Activated T-cell treated with anti-CD3 and anti-CD28 coated beads, Interleukin-2, amount 50 U/mL, for 4 hours (primary cell): ENCODE measurements around the gene PEAK1. TPM values are rescaled to one million over a fixed set of nuclear protein-coding genes. Genes with fewer than 3 reads are reported as not detected.
"Not testable (repeated sequence)": the region's sequence is repeated elsewhere in the genome, so short reads cannot be mapped to it uniquely, and the experiment has no call there.

Source experiments
- ATAC-seq, 2 donors: fragments of 200-7000 bp; cut with Tn5 transposase; one replicate each; pipeline ENCODE4 v1.10.0; 2021
- DNase-seq: peaks from one replicate; pipeline ENCODE4 v3.0.0-alpha.2; 2020
- H3K27me3 Mint-ChIP-seq: one replicate; pipeline ENCODE4 v1.8.0; 2021; ENCODE audit warnings: low read depth, mixed read lengths
- H3K36me3 Mint-ChIP-seq: one replicate; pipeline ENCODE4 v1.8.0; 2022; ENCODE audit warnings: mixed read lengths; ENCODE audit not compliant: insufficient read depth
- H3K4me1 Mint-ChIP-seq: one replicate; pipeline ENCODE4 v1.8.0; 2021; ENCODE audit warnings: low read depth, mixed read lengths
- H3K4me3 Mint-ChIP-seq: one replicate; pipeline ENCODE4 v1.8.0; 2021; ENCODE audit warnings: mild to moderate bottlenecking, moderate library complexity, mixed read lengths
- H3K9me3 Mint-ChIP-seq: one replicate; pipeline ENCODE4 v1.8.0; 2021; ENCODE audit warnings: mixed read lengths
- total RNA-seq, 3 donors: library from RNA; stranded (reverse); gene quantifications; one replicate each; pipeline ENCODE4 v1.2.1, GENCODE V29; 2021

Gene PEAK1
- total RNA-seq, 3 donors from 2014 or later = 15.5 to 23.1 (median 21.2) TPM

- H3K4me1 Mint-ChIP-seq = no peaks in the 10 kb centered on the region
- peaks cover 3% of the 10 kb centered on the region for H3K9me3 Mint-ChIP-seq
- no peak for DNase-seq
- H3K4me3 Mint-ChIP-seq = no peak overlapping the region
- H3K27me3 Mint-ChIP-seq = no peaks in the 10 kb centered on the region
- peaks cover 2% of the 10 kb centered on the region for H3K36me3 Mint-ChIP-seq
- ATAC-seq = no peak
Observed at GRCh38 chr15:77209221-77209620, 210.7 kb downstream of the PEAK1 start.

DNA sequence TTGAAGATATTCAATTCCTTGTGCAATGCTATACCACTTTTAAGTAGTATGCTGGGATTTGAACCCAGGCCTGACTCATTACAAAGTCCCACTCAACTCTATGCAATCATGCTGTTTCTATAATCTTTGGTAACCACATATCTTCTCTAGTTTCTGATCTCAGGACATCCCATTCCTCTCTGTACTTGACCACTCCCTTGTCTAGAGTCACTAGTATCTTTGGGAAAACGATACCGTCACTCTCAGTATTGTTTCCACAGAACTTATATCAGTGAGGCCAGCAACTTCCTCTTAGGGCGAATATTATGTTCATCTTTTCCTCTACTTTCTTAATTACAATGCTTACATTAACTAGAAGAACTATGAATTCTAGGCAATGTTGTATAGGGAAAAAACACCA lies 211.7 kb downstream of the PEAK1 start:
- H3K4me3 Mint-ChIP-seq = no peak overlapping the region
- H3K4me1 Mint-ChIP-seq = no peaks in the 10 kb centered on the region
- H3K9me3 Mint-ChIP-seq = peaks cover 3% of the 10 kb centered on the region
- H3K36me3 Mint-ChIP-seq = peaks cover 2% of the 10 kb centered on the region
- ATAC-seq = no peak
- no peak for DNase-seq
- no peaks in the 10 kb centered on the region for H3K27me3 Mint-ChIP-seq

GRCh38 chr15:77201665-77202064 lies 218.2 kb downstream of the PEAK1 start:
- H3K9me3 Mint-ChIP-seq = peaks cover 17% of the 10 kb centered on the region
- no peaks in the 10 kb centered on the region for H3K27me3 Mint-ChIP-seq
- ATAC-seq (no peak), DNase-seq (no peak)
- peaks cover 17% of the 10 kb centered on the region for H3K36me3 Mint-ChIP-seq
- no peaks in the 10 kb centered on the region for H3K4me1 Mint-ChIP-seq
- no peak overlapping the region for H3K4me3 Mint-ChIP-seq

DNA sequence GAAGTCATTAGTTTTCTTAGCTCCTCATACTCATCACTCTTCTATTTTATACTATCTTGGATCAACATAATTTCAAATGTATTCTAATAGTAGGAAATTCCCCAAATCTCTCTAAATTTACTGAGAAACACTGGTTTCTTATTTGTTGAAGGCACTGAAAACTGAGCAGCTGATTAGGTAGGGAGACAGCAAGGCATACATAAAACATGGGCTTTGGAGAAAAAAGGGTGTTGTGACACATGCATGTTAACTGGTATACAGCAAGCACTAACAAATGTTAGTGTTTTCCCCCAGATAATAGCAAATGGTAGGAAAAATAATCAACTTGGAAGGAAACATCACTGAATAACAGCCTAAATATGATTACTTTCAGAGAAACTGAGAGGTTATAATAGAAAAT lies 223.5 kb downstream of the PEAK1 start:
- Mint-ChIP-seq H3K9me3 (peaks cover 17% of the 10 kb centered on the region), H3K4me1 (no peaks in the 10 kb centered on the region), H3K36me3 (peaks cover 20% of the 10 kb centered on the region), H3K4me3 (no peak overlapping the region), H3K27me3 (no peaks in the 10 kb centered on the region)
- no peak for DNase-seq
- no peak for ATAC-seq

DNA sequence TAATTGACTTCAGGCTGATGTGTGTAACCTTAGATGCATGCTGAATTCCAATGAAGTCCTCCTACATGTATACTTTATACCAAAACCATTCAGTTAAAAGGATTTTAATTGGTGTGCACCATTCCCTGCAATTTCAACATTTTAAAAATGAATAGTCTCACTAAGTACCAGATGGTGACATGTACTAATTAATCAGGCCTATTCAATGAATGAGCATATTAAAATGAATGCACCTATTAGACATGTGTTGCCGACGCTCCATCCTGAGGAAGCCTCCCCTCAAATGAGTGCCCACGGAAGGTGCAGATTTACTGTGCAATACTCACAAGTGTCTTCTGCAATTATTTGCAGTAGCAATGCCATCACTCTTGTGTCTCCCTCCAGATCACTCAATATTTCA lies 224.3 kb downstream of the PEAK1 start:
- peaks cover 20% of the 10 kb centered on the region for H3K36me3 Mint-ChIP-seq
- H3K9me3 Mint-ChIP-seq = peaks cover 17% of the 10 kb centered on the region
- no peak for DNase-seq
- no peaks in the 10 kb centered on the region for H3K4me1 Mint-ChIP-seq
- no peak for ATAC-seq
- no peaks in the 10 kb centered on the region for H3K27me3 Mint-ChIP-seq
- H3K4me3 Mint-ChIP-seq = no peak overlapping the region

- H3K27me3 Mint-ChIP-seq = no peaks in the 10 kb centered on the region
- peaks cover 22% of the 10 kb centered on the region for H3K4me1 Mint-ChIP-seq
- H3K36me3 Mint-ChIP-seq = peaks cover 2% of the 10 kb centered on the region
- ATAC-seq = no peak
- no peak for DNase-seq
- no peak overlapping the region for H3K4me3 Mint-ChIP-seq
- H3K9me3 Mint-ChIP-seq = no peaks in the 10 kb centered on the region
Observed at GRCh38 chr15:77192451-77192850, 227.5 kb downstream of the PEAK1 start.

GRCh38 chr15:77191230-77191834 lies 228.6 kb downstream of the PEAK1 start:
- peaks cover 33% of the 10 kb centered on the region for H3K4me1 Mint-ChIP-seq
- peaks cover 2% of the 10 kb centered on the region for H3K36me3 Mint-ChIP-seq
- ATAC-seq = no peak
- no peak overlapping the region for H3K4me3 Mint-ChIP-seq
- DNase-seq = no peak
- H3K9me3 Mint-ChIP-seq = no peaks in the 10 kb centered on the region
- H3K27me3 Mint-ChIP-seq = no peaks in the 10 kb centered on the region

- H3K9me3 Mint-ChIP-seq = no peaks in the 10 kb centered on the region
- ATAC-seq (peak; percentile 73), DNase-seq (peak; percentile 8)
- peaks cover 44% of the 10 kb centered on the region for H3K4me1 Mint-ChIP-seq
- no peak overlapping the region for H3K4me3 Mint-ChIP-seq
- no peaks in the 10 kb centered on the region for H3K27me3 Mint-ChIP-seq
- no peaks in the 10 kb centered on the region for H3K36me3 Mint-ChIP-seq
Observed at GRCh38 chr15:77187751-77188464, 232.0 kb downstream of the PEAK1 start.

DNA sequence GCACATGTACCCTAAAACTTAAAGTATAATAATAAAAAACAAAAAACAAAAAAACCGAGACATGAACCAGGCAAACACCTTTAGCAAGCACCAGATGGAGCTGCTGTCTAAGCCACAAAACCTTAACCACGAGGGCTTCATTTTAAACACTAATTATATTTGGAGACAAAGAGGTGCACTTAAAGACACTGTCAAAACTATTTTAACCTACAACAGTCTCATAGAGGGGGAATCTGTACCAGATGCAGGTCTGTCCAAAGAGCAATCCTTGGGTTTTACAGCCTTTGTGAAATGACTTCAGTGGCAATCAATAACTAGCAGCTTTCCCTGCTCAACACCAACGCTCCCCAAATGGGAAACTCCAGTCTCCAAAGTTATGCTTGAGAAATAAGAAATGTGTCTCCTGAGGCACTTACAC lies 233.3 kb downstream of the PEAK1 start:
- DNase-seq (no peak), ATAC-seq (no peak)
- H3K27me3 Mint-ChIP-seq = no peaks in the 10 kb centered on the region
- peaks cover 53% of the 10 kb centered on the region for H3K4me1 Mint-ChIP-seq
- no peaks in the 10 kb centered on the region for H3K36me3 Mint-ChIP-seq
- H3K4me3 Mint-ChIP-seq = no peak overlapping the region
- H3K9me3 Mint-ChIP-seq = no peaks in the 10 kb centered on the region

DNA sequence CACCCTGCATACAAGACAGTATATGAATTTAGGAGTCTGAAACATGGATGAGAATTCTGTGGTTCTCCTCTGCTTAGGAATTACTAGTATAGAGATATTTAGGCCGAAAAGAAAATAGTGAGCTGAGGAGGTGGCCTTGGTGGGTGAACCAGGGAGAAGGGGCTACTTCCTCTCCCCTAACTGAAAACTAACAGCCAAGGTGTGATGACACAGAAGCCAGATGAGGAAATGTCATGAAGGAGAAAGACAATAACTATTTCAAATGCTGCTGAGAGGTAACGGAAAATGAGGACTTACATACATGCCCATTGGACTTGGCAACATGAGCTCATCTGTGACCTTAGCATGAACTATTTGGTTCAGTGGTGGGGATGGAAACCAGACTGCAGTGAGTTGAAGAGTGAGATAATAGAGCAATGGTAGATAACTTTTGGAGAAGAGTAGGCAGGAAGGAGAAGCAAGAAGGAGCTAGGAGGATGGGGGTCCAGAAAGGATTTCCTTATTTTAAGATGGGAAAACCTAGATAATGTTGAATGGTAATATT lies 234.6 kb downstream of the PEAK1 start:
- no peak for DNase-seq
- no peak for ATAC-seq
- no peak overlapping the region for H3K4me3 Mint-ChIP-seq

GRCh38 chr15:77184352-77184751 lies 235.6 kb downstream of the PEAK1 start:
- not testable (repeated sequence) for H3K27me3 Mint-ChIP-seq, ATAC-seq, H3K4me3 Mint-ChIP-seq, DNase-seq, H3K9me3 Mint-ChIP-seq, H3K36me3 Mint-ChIP-seq
- peaks cover 72% of the 10 kb centered on the region for H3K4me1 Mint-ChIP-seq

More for the DNA sequence above, 234.6 kb downstream of the PEAK1 start:
- peaks cover 3% of the 10 kb centered on the region for H3K36me3 Mint-ChIP-seq
- H3K9me3 Mint-ChIP-seq = no peaks in the 10 kb centered on the region
- peaks cover 66% of the 10 kb centered on the region for H3K4me1 Mint-ChIP-seq
- H3K27me3 Mint-ChIP-seq = no peaks in the 10 kb centered on the region

- Mint-ChIP-seq H3K36me3 (peaks cover 3% of the 10 kb centered on the region), H3K4me1 (peaks cover 72% of the 10 kb centered on the region), H3K9me3 (no peaks in the 10 kb centered on the region), H3K27me3 (no peaks in the 10 kb centered on the region), H3K4me3 (no peak overlapping the region)
- no peak for DNase-seq
- no peak for ATAC-seq
Observed at GRCh38 chr15:77183066-77183465, 236.8 kb downstream of the PEAK1 start.

DNA sequence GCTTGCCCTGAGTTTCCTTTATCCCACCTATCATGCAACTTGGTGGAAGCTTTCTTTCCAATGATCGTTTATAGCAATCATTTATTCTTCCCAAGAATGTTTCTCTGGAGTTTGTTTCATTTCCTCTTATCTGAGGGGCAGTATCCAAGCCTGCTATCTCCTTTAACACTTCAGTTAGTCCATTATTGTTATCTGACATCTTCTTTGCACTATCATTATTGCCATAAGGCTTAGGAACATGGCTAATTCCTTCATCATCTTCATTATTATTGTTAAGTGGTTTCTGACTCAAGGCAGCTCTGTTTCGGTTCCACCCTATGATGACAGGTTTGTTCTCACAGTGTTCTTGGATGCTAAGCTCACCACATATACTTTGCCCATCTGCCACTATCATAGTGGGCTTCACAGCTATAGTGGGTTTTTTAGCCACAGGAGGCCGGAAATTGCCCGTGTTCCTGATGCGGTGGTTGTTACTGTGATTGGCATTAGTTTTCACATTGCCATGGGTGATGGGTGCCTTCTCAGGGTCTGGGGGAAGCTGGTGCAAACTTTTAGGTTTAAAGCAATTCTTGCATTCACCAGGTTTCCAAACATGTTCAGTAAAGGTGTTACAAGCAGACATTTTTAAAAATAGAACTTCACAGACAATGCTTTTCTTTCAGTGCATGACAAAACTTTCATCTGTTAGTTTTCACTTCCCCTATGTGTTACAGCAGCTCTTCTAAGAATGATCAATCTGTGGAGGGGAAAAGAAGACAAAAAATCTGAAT lies 238.4 kb downstream of the PEAK1 start:
- peak; percentile 57 to 67 for ATAC-seq
- peaks cover 56% of the 10 kb centered on the region for H3K4me1 Mint-ChIP-seq
- no peak for DNase-seq
- H3K27me3 Mint-ChIP-seq = no peaks in the 10 kb centered on the region
- H3K36me3 Mint-ChIP-seq = peaks cover 3% of the 10 kb centered on the region
- H3K4me3 Mint-ChIP-seq = peak overlapping the region; percentile 3
- H3K9me3 Mint-ChIP-seq = no peaks in the 10 kb centered on the region

DNA sequence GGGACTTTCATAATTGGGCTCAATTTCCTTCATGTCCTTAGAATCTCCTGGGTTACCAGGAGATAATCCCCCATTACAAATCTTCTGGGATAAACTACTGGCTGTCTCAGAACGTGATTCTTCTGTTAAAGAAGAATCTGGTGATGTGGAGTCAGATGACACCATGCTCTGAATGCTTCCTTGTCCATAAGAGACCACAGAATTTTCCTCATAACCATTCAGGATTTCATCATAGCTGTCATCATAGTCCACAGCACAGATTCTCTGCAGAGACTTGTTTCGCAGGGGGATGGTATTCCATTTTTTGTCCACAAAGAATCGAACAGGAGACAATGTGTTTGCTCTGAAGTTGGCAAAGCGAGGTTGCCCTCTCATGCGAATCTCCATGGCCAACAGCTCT lies 239.1 kb downstream of the PEAK1 start:
- Mint-ChIP-seq H3K4me3 (no peak overlapping the region), H3K9me3 (no peaks in the 10 kb centered on the region), H3K4me1 (peaks cover 54% of the 10 kb centered on the region), H3K36me3 (peaks cover 3% of the 10 kb centered on the region), H3K27me3 (no peaks in the 10 kb centered on the region)
- no peak for DNase-seq
- ATAC-seq = no peak
